ENCODE measurements around the gene TRPV5.

TRPV5 gene

GRCh38 chr7:142897691-142898090, 35.9 kb downstream of the TRPV5 start:
- TF ChIP-seq FOXA1 (IDR thresholded peaks at IDR 0.05) (no peak), ELF4 (IDR thresholded peaks at IDR 0.05) (no peak), SUZ12 (IDR thresholded peaks at IDR 0.05) (no peak), NFRKB (IDR thresholded peaks at IDR 0.05) (no peak), SP1 (IDR thresholded peaks at IDR 0.05) (no peak), LEF1 (IDR thresholded peaks at IDR 0.05; ENCODE audit: borderline replicate concordance) (no peak), ZNF384 (IDR thresholded peaks at IDR 0.05) (no peak), TARDBP (IDR thresholded peaks at IDR 0.05) (no peak), CTBP1 (IDR thresholded peaks at IDR 0.05; ENCODE audit: borderline replicate concordance) (no peak)
- ChIA-PET POLR2A (no interaction called here), CTCF (interaction anchor here (1.6 kb wide), 1 partner anchor 24 kb away, joined by 4 read pairs; no protein-coding TSS in a partner anchor)
- DNase-seq (ENCODE audit: extremely low spot score): no peak

GRCh38 chr7:142896741-142897379, 36.7 kb downstream of the TRPV5 start:
- no peak for TF ChIP-seq SP1 (IDR thresholded peaks at IDR 0.05)
- TF ChIP-seq FOXM1 (IDR thresholded peaks at IDR 0.05; ENCODE audit: borderline replicate concordance): no peak
- TF ChIP-seq NFRKB (IDR thresholded peaks at IDR 0.05): no peak
- TF ChIP-seq ZNF384 (IDR thresholded peaks at IDR 0.05): no peak
- TF ChIP-seq FOXA1 (IDR thresholded peaks at IDR 0.05): no peak
- no peak for TF ChIP-seq CTBP1 (IDR thresholded peaks at IDR 0.05; ENCODE audit: borderline replicate concordance)
- DNase-seq (ENCODE audit: extremely low spot score): no peak
- CTCF ChIA-PET: no interaction called here
- POLR2A ChIA-PET: no interaction called here

GRCh38 chr7:142896151-142896550, 37.4 kb downstream of the TRPV5 start:
- CTCF ChIA-PET: no interaction called here
- no peak for DNase-seq (ENCODE audit: extremely low spot score)
- no peak for TF ChIP-seq PKNOX1 (IDR thresholded peaks at IDR 0.05)
- POLR2A ChIA-PET: no interaction called here

GRCh38 chr7:142894985-142895593, 38.5 kb downstream of the TRPV5 start:
- no peak for DNase-seq (ENCODE audit: extremely low spot score)
- CTCF ChIA-PET: interaction anchor here (1.2 to 1.3 kb wide), 2 partner anchors 13 to 14 kb away, joined by 4 to 8 read pairs; no protein-coding TSS in a partner anchor
- TF ChIP-seq ELF4 (IDR thresholded peaks at IDR 0.05) (no peak), CTBP1 (IDR thresholded peaks at IDR 0.05; ENCODE audit: borderline replicate concordance) (no peak), FOXK2 (IDR thresholded peaks at IDR 0.05) (no peak), ARNT (IDR thresholded peaks at IDR 0.05) (no peak), FOXA1 (IDR thresholded peaks at IDR 0.05) (no peak), LEF1 (IDR thresholded peaks at IDR 0.05; ENCODE audit: borderline replicate concordance) (no peak), HDGF (IDR thresholded peaks at IDR 0.05; ENCODE audit: borderline replicate concordance) (no peak), SP1 (IDR thresholded peaks at IDR 0.05) (no peak)
- POLR2A ChIA-PET: no interaction called here

GRCh38 chr7:142894112-142894984, 39.2 kb downstream of the TRPV5 start:
- POLR2A ChIA-PET: no interaction called here
- TF ChIP-seq SP1 (IDR thresholded peaks at IDR 0.05) (no peak), ZNF384 (IDR thresholded peaks at IDR 0.05) (no peak), PKNOX1 (IDR thresholded peaks at IDR 0.05) (no peak), FOXK2 (IDR thresholded peaks at IDR 0.05) (no peak), ELF4 (IDR thresholded peaks at IDR 0.05) (no peak), SUZ12 (IDR thresholded peaks at IDR 0.05) (no peak), TARDBP (IDR thresholded peaks at IDR 0.05) (no peak), NFRKB (IDR thresholded peaks at IDR 0.05) (no peak), BHLHE40 (IDR thresholded peaks at IDR 0.05; ENCODE audit: borderline replicate concordance) (no peak), HDGF (IDR thresholded peaks at IDR 0.05; ENCODE audit: borderline replicate concordance) (no peak), ARNT (IDR thresholded peaks at IDR 0.05) (no peak)
- CTCF ChIA-PET: interaction anchor here (1.2 to 1.3 kb wide), 2 partner anchors 12 to 14 kb away, joined by 4 to 8 read pairs; no protein-coding TSS in a partner anchor
- DNase-seq (ENCODE audit: extremely low spot score): no peak

- ChIA-PET POLR2A (no interaction called here), CTCF (interaction anchor here (0.9 kb wide), 1 partner anchor 322 kb away, joined by 3 read pairs; no protein-coding TSS in a partner anchor)
- no peak for DNase-seq (ENCODE audit: extremely low spot score)
- TF ChIP-seq PKNOX1 (IDR thresholded peaks at IDR 0.05) (no peak), L3MBTL2 (conservative IDR thresholded peaks at IDR 0.05) (no peak), ZNF384 (IDR thresholded peaks at IDR 0.05) (no peak), ARNT (IDR thresholded peaks at IDR 0.05) (no peak), ELF4 (IDR thresholded peaks at IDR 0.05) (no peak), NFRKB (IDR thresholded peaks at IDR 0.05) (no peak)
Measured at GRCh38 chr7:142892951-142893350, 40.6 kb downstream of the TRPV5 start.
